ENCODE measurements around the gene LETM1.

DNA sequence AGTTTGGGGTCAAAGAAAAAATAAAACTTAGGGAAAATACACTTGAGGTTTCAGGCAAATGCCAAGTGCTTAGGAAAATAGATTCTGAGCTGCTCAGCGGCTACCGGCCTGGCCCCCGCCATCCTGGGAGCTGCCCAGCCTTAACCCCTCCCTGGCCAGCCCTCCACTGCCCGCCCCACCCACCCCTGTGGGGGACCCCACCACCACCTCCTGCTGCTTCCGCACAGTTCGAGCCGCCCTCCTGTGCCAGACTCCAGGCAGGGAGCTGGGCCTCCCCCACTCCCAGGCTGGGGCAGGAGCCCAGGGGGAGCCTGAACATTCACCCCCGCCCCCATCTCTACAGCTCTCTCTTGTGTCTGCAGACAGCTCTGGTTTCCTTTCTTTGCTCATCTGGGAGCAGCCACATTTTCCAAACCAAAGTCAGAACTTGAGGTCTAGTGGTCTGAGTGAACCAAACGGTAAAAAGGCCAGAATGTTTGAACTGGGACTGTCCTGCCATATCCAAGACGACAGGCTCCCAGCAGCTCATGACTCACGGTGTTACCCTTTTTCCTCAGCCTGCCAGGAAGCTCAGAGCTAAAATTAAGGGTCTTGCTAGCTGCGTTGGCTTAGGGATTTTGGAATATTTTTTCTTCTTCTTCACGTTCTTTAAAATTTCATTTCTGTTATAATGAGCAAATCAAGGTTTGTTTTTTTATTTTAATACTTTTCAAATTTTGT lies 67.5 kb downstream of the LETM1 start:
- TF ChIP-seq POU2F2 (IDR thresholded peaks at IDR 0.05; ENCODE audit: low read depth, low read length) (no peak), POLR2AphosphoS5 (IDR thresholded peaks at IDR 0.05; ENCODE audit: low read depth, low read length) (no peak)
